Peyer's patch (tissue), 4 donors: Measurements from ENCODE around the gene PPIL6.

Source experiments
- CTCF ChIP-seq, 6 experiments: fragments of 450-650 bp in 4 of 6; fragments of 200-600 bp in 2 of 6; sonication (generic) in 1 of 6; IDR thresholded peaks; one replicate each; pipeline ENCODE4 v1.5.1; 2017 to 2019; ENCODE audit warnings: antibody characterized with exemption in 6 of 6, mild to moderate bottlenecking in 3 of 6, moderate library complexity in 1 of 6
- POLR2A ChIP-seq, 2 donors: fragments of 450-650 bp; IDR thresholded peaks; one replicate each; pipeline ENCODE4 v1.5.1; 2017; ENCODE audit warnings: antibody characterized with exemption in 2 of 2, mild to moderate bottlenecking in 2 of 2, moderate library complexity in 2 of 2

- TF ChIP-seq CTCF (IDR thresholded peaks at IDR 0.05) (no peak), POLR2A (IDR thresholded peaks at IDR 0.05) (no peak)
Measured at GRCh38 chr6:109340811-109341210, 99.6 kb downstream of the PPIL6 start.
